HepG2 (cell line): ENCODE data around the gene SLC27A2. TPM values are rescaled to one million over a fixed set of nuclear protein-coding genes. Genes with fewer than 3 reads are reported as not detected.

ENCODE experiments used
- ATF3 ChIP-seq: sonication (generic); formaldehyde crosslinking; IDR thresholded peaks from 2 replicates; pipeline ENCODE4 v1.4.0; 2020; ENCODE audit warnings: missing genetic modification reagents
- CBX2 ChIP-seq, 2 experiments: fragments of 200-600 bp in 1 of 2; sonication (generic); formaldehyde crosslinking in 1 of 2; IDR thresholded peaks; 2 replicates each; pipeline versions ENCODE4 v1.7.0 to v1.8.1; 2018 to 2022; ENCODE audit warnings: low read depth in 2 of 2, low read length in 1 of 2, mild to moderate bottlenecking in 1 of 2, missing genetic modification reagents in 1 of 2
- DZIP1 ChIP-seq: sonication (generic); formaldehyde crosslinking; IDR thresholded peaks from 2 replicates; pipeline ENCODE4 v1.5.0; 2020; ENCODE audit warnings: mild to moderate bottlenecking, missing genetic modification reagents
- GATAD2A ChIP-seq: IDR thresholded peaks from 2 replicates; pipeline ENCODE4 v1.6.1; 2016
- HES4 ChIP-seq: sonication (generic); formaldehyde crosslinking; IDR thresholded peaks from 2 replicates; pipeline ENCODE4 v1.9.0; 2021; ENCODE audit warnings: mild to moderate bottlenecking, missing genetic modification reagents, borderline replicate concordance
- IRX3 ChIP-seq: sonication (generic); formaldehyde crosslinking; IDR thresholded peaks from 2 replicates; pipeline ENCODE4 v1.8.1; 2023; ENCODE audit warnings: mild to moderate bottlenecking, low read depth, missing genetic modification reagents, borderline replicate concordance
- KMT2A ChIP-seq: sonication (generic); formaldehyde crosslinking; IDR thresholded peaks from 2 replicates; pipeline ENCODE4 v1.4.0; 2020; ENCODE audit warnings: missing genetic modification reagents
- MTERF4 ChIP-seq: sonication (generic); formaldehyde crosslinking; IDR thresholded peaks from 2 replicates; pipeline ENCODE4 v1.8.0; 2023; ENCODE audit warnings: mild to moderate bottlenecking, missing genetic modification reagents
- PBX2 ChIP-seq: IDR thresholded peaks from 2 replicates; pipeline ENCODE4 v1.6.1; 2016; ENCODE audit warnings: control low read depth
- PHB2 ChIP-seq: fragments of 450-650 bp; IDR thresholded peaks from 2 replicates; pipeline ENCODE4 v1.6.1; 2018; ENCODE audit not compliant: partially characterized antibody
- PHF20 ChIP-seq: sonication (generic); formaldehyde crosslinking; IDR thresholded peaks from 2 replicates; pipeline ENCODE4 v1.5.0; 2020; ENCODE audit warnings: mild to moderate bottlenecking, missing genetic modification reagents
- REPIN1 ChIP-seq: sonication (generic); formaldehyde crosslinking; IDR thresholded peaks from 2 replicates; pipeline ENCODE4 v1.8.0; 2022; ENCODE audit warnings: missing genetic modification reagents, low read depth, mild to moderate bottlenecking, borderline replicate concordance
- TAF1 ChIP-seq: sonication (generic); formaldehyde crosslinking; IDR thresholded peaks from 2 replicates; pipeline ENCODE4 v1.4.0; 2020; ENCODE audit warnings: missing genetic modification reagents
- YEATS4 ChIP-seq: sonication (generic); formaldehyde crosslinking; IDR thresholded peaks from 2 replicates; pipeline ENCODE4 v1.4.0; 2020; ENCODE audit warnings: missing genetic modification reagents, borderline replicate concordance
- ZFY ChIP-seq: sonication (generic); formaldehyde crosslinking; IDR thresholded peaks from 2 replicates; pipeline ENCODE4 v1.4.0; 2020; ENCODE audit warnings: missing genetic modification reagents
- ZNF263 ChIP-seq: sonication (generic); formaldehyde crosslinking; IDR thresholded peaks from 2 replicates; pipeline ENCODE4 v1.4.0; 2020; ENCODE audit warnings: missing genetic modification reagents
- ZNF367 ChIP-seq: sonication (generic); formaldehyde crosslinking; IDR thresholded peaks from 2 replicates; pipeline ENCODE4 v1.4.0; 2020; ENCODE audit warnings: missing genetic modification reagents, borderline replicate concordance
- ZNF382 ChIP-seq: sonication (generic); formaldehyde crosslinking; IDR thresholded peaks from 2 replicates; pipeline ENCODE4 v1.5.0; 2020; ENCODE audit warnings: missing genetic modification reagents, mild to moderate bottlenecking, borderline replicate concordance
- ZNF574 ChIP-seq: sonication (generic); formaldehyde crosslinking; IDR thresholded peaks from 2 replicates; pipeline ENCODE4 v1.4.0; 2020; ENCODE audit warnings: missing genetic modification reagents
- ZNF724P ChIP-seq: sonication (generic); formaldehyde crosslinking; IDR thresholded peaks from 2 replicates; pipeline ENCODE4 v1.8.0; 2022; ENCODE audit warnings: missing genetic modification reagents, borderline replicate concordance
- ZSCAN29 ChIP-seq: sonication (generic); formaldehyde crosslinking; conservative IDR thresholded peaks from 2 replicates; pipeline ENCODE4 v1.4.0; 2020; ENCODE audit warnings: mild to moderate bottlenecking, missing genetic modification reagents
- polyA plus RNA-seq, 8 experiments: library from polyadenylated mRNA; depleted of rRNA in 3 of 8; stranded (reverse) in 7 of 8; unstranded in 1 of 8; fragments of >200 nt; fragmentation: Illumina TruSeq in 4 of 8; extraction: Trizol in 4 of 8; gene quantifications; 2 replicates each; pipeline versions ENCODE4 v1.2.1 to v1.2.3, GENCODE V29; 2011 to 2016; ENCODE audit warnings: low read depth in 4 of 8, missing spikeins in 1 of 8, mixed read lengths in 1 of 8; ENCODE audit not compliant: insufficient read depth in 1 of 8
- total RNA-seq, 5 experiments: library from RNA; depleted of rRNA; stranded (reverse); fragments of >200 nt; fragmentation: Illumina TruSeq; extraction: Trizol; gene quantifications; 2 replicates each; pipeline ENCODE4 v1.2.3, GENCODE V29; 2016; ENCODE audit warnings: low read depth in 1 of 5

The SLC27A2 gene
- total and polyA plus RNA-seq, 2 of the 13 experiments (the other 11 are each of a cell fraction or from before 2014, with no cell fraction given), result 14.6 to 23.4 TPM

- peak; percentile 30; the same call in 1 of the 2 replicates for TF ChIP-seq MTERF4
- TF ChIP-seq PBX2, result no peak
- TF ChIP-seq ATF3 (CRISPR knock-in tag), result no peak
- no peak for TF ChIP-seq ZNF367
- TF ChIP-seq ZNF724P (CRISPR knock-in tag), result peak; percentile 18; the same call in 1 of the 2 replicates
- TF ChIP-seq ZNF263 (CRISPR knock-in tag), result 0 out of 2 replicates have a peak, but pooled peaks have one; percentile 4
- TF ChIP-seq GATAD2A (CRISPR knock-in tag), result peak; percentile 39; the same call in 1 of the 2 replicates
- 0 out of 2 replicates have a peak, but pooled peaks have one; percentile 27 for TF ChIP-seq IRX3 (CRISPR knock-in tag)
- TF ChIP-seq HES4 (CRISPR knock-in tag), result peak; percentile 35; the same call in 1 of the 2 replicates
- TF ChIP-seq TAF1 (CRISPR knock-in tag), result no peak
- TF ChIP-seq PHF20 (CRISPR knock-in tag), result 0 out of 2 replicates have a peak, but pooled peaks have one; percentile 42
- TF ChIP-seq ZNF382 (CRISPR knock-in tag), result no peak
- TF ChIP-seq ZSCAN29 (CRISPR knock-in tag), result 0 out of 2 replicates have a peak, but pooled peaks have one; percentile 6
- peak; percentile 54; the same call in 1 of the 2 replicates for TF ChIP-seq KMT2A (CRISPR knock-in tag)
- peak; percentile 75 for TF ChIP-seq ZFY
- no peak for TF ChIP-seq CBX2 (IDR thresholded peaks at IDR 0.05; ENCODE audit: low read depth, low read length)
- TF ChIP-seq CBX2 (CRISPR knock-in tag; IDR thresholded peaks at IDR 0.05; ENCODE audit: low read depth), result peak; percentile 41; the same call in 1 of the 2 replicates
- TF ChIP-seq YEATS4 (CRISPR knock-in tag), result peak; percentile 57
- TF ChIP-seq PHB2, result no peak
- TF ChIP-seq DZIP1 (CRISPR knock-in tag), result no peak
- TF ChIP-seq REPIN1 (CRISPR knock-in tag), result 0 out of 2 replicates have a peak, but pooled peaks have one; percentile 25
- TF ChIP-seq ZNF574 (CRISPR knock-in tag), result peak; percentile 58
These were observed 420 bp downstream of the SLC27A2 start (continued) for GRCh38 chr15:50182219-50183013.
